Inferior parietal cortex (tissue), 1 donor: ENCODE results near the gene PARP3.

Experiments
- DNase-seq: peaks from one replicate; pipeline ENCODE4 v3.0.0-alpha.2; 2016; ENCODE audit errors: extremely low spot score

Gene PARP3

GRCh38 chr3:51934139-51934850, 7.9 kb upstream of the PARP3 start:
- no peak for DNase-seq

- no peak for DNase-seq
Measured at GRCh38 chr3:51934991-51935885, 6.9 kb upstream of the PARP3 start.

GRCh38 chr3:51935886-51936755, 6.0 kb upstream of the PARP3 start:
- no peak for DNase-seq

GRCh38 chr3:51937014-51937413, 5.1 kb upstream of the PARP3 start:
- DNase-seq, result no peak

- no peak for DNase-seq
Measured at GRCh38 chr3:51937611-51938450, 4.3 kb upstream of the PARP3 start.

GRCh38 chr3:51938780-51939425, 3.3 kb upstream of the PARP3 start:
- no peak for DNase-seq

- DNase-seq, result no peak
Measured at GRCh38 chr3:51940648-51941462, 1.3 kb upstream of the PARP3 start.

- DNase-seq, result no peak
Measured at GRCh38 chr3:51941463-51941797, 733 bp upstream of the PARP3 start.

- DNase-seq, result no peak
Measured at GRCh38 chr3:51942603-51943450, 664 bp downstream of the PARP3 start.

- no peak for DNase-seq
Measured at GRCh38 chr3:51943451-51944391, 1.6 kb downstream of the PARP3 start.

GRCh38 chr3:51944451-51945021, 2.4 kb downstream of the PARP3 start:
- no peak for DNase-seq

GRCh38 chr3:51945031-51945840, 3.1 kb downstream of the PARP3 start:
- DNase-seq, result no peak

GRCh38 chr3:51945926-51946705, 4.0 kb downstream of the PARP3 start:
- no peak for DNase-seq

GRCh38 chr3:51946796-51947195, 4.6 kb downstream of the PARP3 start:
- no peak for DNase-seq

- DNase-seq, result no peak
Measured at GRCh38 chr3:51947215-51947900, 5.2 kb downstream of the PARP3 start.
